Liver (tissue), 3 donors: Measurements from ENCODE around the gene GHITM.

Experiments
- CTCF ChIP-seq: fragments of 150-350 bp; IDR thresholded peaks from 2 replicates; pipeline ENCODE4 v1.5.1; 2017; ENCODE audit warnings: improper control_type of control experiment, low read depth, low read length; ENCODE audit not compliant: missing input control
- EGR1 ChIP-seq, 2 donors: IDR thresholded peaks; 2 replicates each; pipeline ENCODE4 v1.6.1; 2016 to 2018; ENCODE audit warnings: antibody characterized with exemption in 2 of 2, low read depth in 2 of 2
- FOXA1 ChIP-seq: IDR thresholded peaks from 2 replicates; pipeline ENCODE4 v1.6.1; 2016; ENCODE audit warnings: antibody characterized with exemption
- GABPA ChIP-seq, 2 donors: IDR thresholded peaks in 1 of 2; conservative IDR thresholded peaks in 1 of 2; 2 replicates each; pipeline ENCODE4 v1.6.1; 2016; ENCODE audit warnings: antibody characterized with exemption in 2 of 2, mild to moderate bottlenecking in 1 of 2, moderate library complexity in 1 of 2
- JUND ChIP-seq, 2 donors: IDR thresholded peaks; 2 replicates each; pipeline ENCODE4 v1.6.1; 2016; ENCODE audit warnings: antibody characterized with exemption in 2 of 2
- MAX ChIP-seq: IDR thresholded peaks from 2 replicates; pipeline ENCODE4 v1.6.1; 2016; ENCODE audit warnings: antibody characterized with exemption
- NR2F2 ChIP-seq: IDR thresholded peaks from 2 replicates; pipeline ENCODE4 v1.6.1; 2016; ENCODE audit warnings: antibody characterized with exemption
- RAD21 ChIP-seq, 2 donors: IDR thresholded peaks; 2 replicates each; pipeline ENCODE4 v1.6.1; 2016; ENCODE audit warnings: antibody characterized with exemption in 2 of 2, mild to moderate bottlenecking in 2 of 2
- REST ChIP-seq: IDR thresholded peaks from 2 replicates; pipeline ENCODE4 v1.6.1; 2016; ENCODE audit warnings: antibody characterized with exemption, mild to moderate bottlenecking
- SP1 ChIP-seq: IDR thresholded peaks from 2 replicates; pipeline ENCODE4 v1.6.1; 2018; ENCODE audit warnings: antibody characterized with exemption, mild to moderate bottlenecking
- TAF1 ChIP-seq: conservative IDR thresholded peaks from 2 replicates; pipeline ENCODE4 v1.6.1; 2016; ENCODE audit warnings: antibody characterized with exemption, mild to moderate bottlenecking
- YY1 ChIP-seq: IDR thresholded peaks from 2 replicates; pipeline ENCODE4 v1.6.1; 2016; ENCODE audit warnings: antibody characterized with exemption, mild to moderate bottlenecking
- TF ChIP-seq, protein P1 (sequence below): IDR thresholded peaks from 2 replicates; pipeline ENCODE4 v1.6.1; 2016; ENCODE audit warnings: antibody characterized with exemption
- TF ChIP-seq, protein P2 (sequence below): IDR thresholded peaks from 2 replicates; pipeline ENCODE4 v1.6.1; 2016; ENCODE audit warnings: antibody characterized with exemption
- donor health status: healthy.
- donor health status: healthy.

GRCh38 chr10:84176836-84177474, 37.6 kb downstream of the GHITM start:
- TF ChIP-seq MAX = no peak
- no peak for TF ChIP-seq RAD21 (IDR thresholded peaks at IDR 0.05)
- no peak for TF ChIP-seq CTCF
- TF ChIP-seq SP1 = no peak
- TF ChIP-seq GABPA (IDR thresholded peaks at IDR 0.05 in 1 of 2, conservative IDR thresholded peaks at IDR 0.05 in 1 of 2) = no peak
- TF ChIP-seq REST = no peak
- TF ChIP-seq, protein P1, sequence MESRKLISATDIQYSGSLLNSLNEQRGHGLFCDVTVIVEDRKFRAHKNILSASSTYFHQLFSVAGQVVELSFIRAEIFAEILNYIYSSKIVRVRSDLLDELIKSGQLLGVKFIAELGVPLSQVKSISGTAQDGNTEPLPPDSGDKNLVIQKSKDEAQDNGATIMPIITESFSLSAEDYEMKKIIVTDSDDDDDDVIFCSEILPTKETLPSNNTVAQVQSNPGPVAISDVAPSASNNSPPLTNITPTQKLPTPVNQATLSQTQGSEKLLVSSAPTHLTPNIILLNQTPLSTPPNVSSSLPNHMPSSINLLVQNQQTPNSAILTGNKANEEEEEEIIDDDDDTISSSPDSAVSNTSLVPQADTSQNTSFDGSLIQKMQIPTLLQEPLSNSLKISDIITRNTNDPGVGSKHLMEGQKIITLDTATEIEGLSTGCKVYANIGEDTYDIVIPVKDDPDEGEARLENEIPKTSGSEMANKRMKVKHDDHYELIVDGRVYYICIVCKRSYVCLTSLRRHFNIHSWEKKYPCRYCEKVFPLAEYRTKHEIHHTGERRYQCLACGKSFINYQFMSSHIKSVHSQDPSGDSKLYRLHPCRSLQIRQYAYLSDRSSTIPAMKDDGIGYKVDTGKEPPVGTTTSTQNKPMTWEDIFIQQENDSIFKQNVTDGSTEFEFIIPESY = no peak
- TF ChIP-seq TAF1 = no peak
- TF ChIP-seq EGR1 (IDR thresholded peaks at IDR 0.05; ENCODE audit: low read depth in 2 of 2) = no peak
- no peak for TF ChIP-seq NR2F2
- no peak for TF ChIP-seq YY1
- TF ChIP-seq, protein P2, sequence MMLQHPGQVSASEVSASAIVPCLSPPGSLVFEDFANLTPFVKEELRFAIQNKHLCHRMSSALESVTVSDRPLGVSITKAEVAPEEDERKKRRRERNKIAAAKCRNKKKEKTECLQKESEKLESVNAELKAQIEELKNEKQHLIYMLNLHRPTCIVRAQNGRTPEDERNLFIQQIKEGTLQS = no peak
- no peak for TF ChIP-seq JUND (IDR thresholded peaks at IDR 0.05)
- TF ChIP-seq FOXA1 = no peak
